ENCODE results near the gene NTN5.

DNA sequence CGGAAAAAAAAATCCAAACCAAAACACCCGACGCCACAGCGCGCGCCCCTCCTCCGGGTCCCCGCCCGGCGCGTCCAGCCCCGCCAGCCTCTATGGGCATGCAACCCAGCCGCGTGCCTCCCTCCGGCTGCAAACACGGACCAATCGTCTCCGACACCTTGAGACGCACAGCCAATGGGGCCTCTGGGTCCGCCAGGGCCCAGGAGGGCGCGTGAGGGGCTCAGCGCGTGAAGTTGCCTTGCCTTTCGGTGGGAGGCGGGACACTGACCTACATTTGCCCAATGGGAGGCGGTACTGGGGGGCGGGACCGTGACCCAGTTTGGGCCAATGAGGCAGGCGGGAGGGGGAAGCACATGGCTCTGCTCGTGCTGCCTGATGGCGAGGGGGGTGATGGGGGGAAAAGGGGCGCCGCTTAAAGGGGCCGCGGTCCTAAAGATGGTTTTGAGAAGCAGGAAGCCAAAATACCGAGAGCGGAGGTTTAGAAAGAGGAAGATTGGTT, 35.3 kb downstream of the NTN5 start:
- no peak for TF ChIP-seq EZH2 (IDR thresholded peaks at IDR 0.05; ENCODE audit: borderline replicate concordance, low read length)
- TF ChIP-seq, protein P1, sequence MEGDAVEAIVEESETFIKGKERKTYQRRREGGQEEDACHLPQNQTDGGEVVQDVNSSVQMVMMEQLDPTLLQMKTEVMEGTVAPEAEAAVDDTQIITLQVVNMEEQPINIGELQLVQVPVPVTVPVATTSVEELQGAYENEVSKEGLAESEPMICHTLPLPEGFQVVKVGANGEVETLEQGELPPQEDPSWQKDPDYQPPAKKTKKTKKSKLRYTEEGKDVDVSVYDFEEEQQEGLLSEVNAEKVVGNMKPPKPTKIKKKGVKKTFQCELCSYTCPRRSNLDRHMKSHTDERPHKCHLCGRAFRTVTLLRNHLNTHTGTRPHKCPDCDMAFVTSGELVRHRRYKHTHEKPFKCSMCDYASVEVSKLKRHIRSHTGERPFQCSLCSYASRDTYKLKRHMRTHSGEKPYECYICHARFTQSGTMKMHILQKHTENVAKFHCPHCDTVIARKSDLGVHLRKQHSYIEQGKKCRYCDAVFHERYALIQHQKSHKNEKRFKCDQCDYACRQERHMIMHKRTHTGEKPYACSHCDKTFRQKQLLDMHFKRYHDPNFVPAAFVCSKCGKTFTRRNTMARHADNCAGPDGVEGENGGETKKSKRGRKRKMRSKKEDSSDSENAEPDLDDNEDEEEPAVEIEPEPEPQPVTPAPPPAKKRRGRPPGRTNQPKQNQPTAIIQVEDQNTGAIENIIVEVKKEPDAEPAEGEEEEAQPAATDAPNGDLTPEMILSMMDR (IDR thresholded peaks at IDR 0.05; ENCODE audit: low read length): no peak
